ENCODE measurements around the gene SHF.
A peak's percentile ranks its signal among the peaks of the same experiment; 100 is the strongest.

Gene SHF

DNA sequence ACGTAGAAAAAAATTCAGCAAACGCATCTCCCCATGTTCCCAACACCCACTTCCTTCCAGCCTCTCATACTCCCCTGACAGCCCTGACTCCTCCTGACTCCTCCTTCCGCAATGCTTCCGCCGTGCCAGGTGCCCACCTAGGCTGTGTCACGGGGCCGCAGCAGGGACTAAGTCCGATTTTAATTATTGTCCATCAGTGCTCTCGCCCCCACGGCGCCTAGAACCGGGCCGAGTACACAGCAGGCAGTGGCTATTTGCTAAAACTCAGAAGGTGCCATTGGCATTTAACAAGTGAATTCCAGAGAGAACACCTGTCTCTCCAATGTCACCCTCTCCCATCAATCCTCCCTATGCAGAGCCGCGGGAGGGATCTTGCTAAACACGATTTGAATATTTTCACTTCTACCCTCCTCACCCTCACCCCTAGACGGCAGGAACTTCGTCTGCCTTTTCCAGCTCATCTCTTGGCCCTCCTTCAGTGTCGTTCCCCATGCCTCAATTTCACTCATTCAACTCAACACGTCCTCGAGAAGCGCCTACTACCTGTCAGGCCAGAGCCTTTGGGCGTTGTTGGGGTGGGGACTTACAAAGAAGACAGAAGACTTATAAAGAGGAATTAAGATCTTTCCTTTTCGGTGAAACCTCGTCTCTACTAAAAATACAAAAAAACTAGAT, 11.5 kb upstream of the SHF start:
- peak; percentile 37 for DNase-seq (ENCODE audit: low read depth)

- peak; percentile 92 for DNase-seq (ENCODE audit: low read depth)
These were observed 10.8 kb upstream of the SHF start for GRCh38 chr15:45198337-45199135.

- DNase-seq (ENCODE audit: low read depth): no peak
These were observed 9.7 kb upstream of the SHF start for GRCh38 chr15:45197512-45197911.

DNA sequence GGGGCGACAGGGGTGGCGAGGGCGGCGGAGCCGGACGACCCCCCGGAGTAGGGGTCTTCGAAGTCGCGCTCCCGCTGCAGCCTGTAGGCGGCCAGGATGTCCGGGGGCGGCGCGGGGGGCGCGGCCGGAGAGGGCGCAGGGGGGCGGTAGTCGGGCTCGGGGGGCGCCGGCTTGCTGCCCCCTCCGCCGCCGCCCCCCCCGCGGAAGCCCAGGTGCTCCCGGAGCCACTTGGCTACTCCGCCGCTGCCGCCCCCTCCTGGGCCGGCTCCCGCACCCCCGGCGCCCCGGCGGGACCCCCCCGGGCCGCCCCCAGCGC, 230 bp downstream of the SHF start:
- no peak for DNase-seq (ENCODE audit: low read depth)

- no peak for DNase-seq (ENCODE audit: low read depth)
These were observed 792 bp downstream of the SHF start for GRCh38 chr15:45186771-45187577.

- DNase-seq (ENCODE audit: low read depth): no peak
These were observed 1.6 kb downstream of the SHF start for GRCh38 chr15:45185903-45186770.

DNA sequence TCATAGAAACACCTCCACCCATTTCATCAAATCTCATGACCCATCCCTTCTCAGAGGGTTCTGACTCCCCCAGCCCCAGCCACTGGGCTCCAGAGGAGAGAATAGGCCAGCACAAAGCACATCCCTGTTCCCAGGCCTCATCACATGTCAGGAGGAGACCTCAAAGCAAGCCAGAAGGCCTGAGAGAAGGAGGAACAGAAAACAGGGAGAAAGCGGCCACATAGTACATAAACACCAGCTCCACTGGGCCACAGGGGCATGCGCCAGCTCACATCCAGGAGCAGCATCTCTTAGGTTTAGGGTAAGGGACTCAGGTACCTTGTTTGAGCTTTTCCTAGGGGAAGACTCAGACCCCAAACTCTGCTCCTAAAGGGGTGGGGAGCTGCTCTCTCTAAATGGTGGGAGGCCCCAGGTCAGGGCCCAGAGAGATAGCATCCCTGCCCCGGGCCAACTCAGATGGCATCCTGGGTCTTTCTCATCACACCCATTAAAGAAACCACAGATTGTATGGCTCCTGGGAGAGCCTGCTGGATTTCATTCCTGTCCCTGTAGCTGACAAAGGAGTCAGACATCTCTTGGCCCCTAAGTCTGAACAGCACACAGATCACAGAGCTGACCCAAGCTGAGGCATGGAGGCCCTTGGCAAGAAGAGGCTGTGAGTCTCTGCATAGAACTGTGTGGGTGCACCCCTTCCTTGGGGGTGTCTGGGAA, 2.5 kb downstream of the SHF start:
- no peak for DNase-seq (ENCODE audit: low read depth)

DNA sequence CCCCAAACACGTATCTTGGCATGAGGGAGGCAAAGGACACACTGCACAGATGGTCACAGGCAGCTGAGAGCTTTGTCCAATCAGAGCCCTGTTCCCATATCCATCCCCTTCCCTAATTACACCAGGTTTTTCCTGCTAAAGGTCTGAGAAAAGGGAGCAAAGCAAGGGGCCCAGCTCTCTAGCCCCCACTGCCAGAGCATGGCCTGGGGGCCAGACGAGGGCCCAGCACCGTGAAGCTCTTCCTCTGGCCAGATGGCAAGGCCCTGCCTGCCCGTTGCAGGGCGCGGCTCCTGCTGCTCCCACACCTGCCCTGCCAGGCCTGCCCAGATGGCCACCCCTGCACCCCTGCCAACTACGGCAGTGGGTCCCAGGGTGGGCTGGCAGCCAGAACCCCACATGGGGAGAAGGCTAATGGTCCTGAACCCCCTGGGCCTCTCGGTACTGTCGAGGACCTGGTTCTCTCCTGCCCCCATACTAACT, 3.2 kb downstream of the SHF start:
- no peak for DNase-seq (ENCODE audit: low read depth)

GRCh38 chr15:45183511-45183910, 4.3 kb downstream of the SHF start:
- no peak for DNase-seq (ENCODE audit: low read depth)

GRCh38 chr15:45182996-45183395, 4.8 kb downstream of the SHF start:
- DNase-seq (ENCODE audit: low read depth): no peak

DNA sequence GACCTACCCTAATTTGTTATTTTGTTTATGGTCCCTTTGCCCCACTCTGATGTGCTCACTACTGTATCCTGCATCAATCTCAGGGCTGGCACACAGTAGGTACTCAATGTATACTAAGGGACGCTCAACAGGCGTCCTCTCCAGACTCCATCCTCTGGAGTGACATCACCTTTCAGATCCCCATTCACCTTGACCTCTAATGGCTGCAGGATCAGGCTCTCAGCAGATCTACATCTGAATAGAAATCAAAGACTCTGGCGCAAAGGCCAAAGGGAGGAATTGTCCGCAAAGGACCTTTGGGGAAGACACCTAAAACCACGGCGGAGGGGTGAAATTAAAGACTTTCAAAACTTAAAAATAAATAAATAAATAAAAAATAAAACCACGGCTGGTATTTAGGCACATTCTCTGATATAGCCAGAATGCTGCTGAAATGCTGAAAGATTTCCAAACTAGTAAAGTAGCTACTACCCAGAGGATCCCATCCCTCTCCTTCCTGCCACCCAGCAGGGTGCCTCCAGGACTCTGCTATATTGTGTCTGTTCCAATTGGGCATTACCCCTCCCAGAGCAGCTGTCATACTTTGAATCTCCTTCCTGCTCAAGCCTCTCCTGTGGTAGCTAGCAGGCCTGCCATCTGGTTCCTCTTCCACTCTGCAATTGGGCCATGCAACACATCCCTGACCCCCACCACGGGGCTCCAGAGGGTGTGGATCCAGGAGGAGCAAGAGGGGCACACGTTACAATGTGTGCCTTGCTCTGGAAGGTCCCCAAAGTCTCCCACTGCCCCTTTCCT, 6.1 kb downstream of the SHF start:
- no peak for DNase-seq (ENCODE audit: low read depth)

DNA sequence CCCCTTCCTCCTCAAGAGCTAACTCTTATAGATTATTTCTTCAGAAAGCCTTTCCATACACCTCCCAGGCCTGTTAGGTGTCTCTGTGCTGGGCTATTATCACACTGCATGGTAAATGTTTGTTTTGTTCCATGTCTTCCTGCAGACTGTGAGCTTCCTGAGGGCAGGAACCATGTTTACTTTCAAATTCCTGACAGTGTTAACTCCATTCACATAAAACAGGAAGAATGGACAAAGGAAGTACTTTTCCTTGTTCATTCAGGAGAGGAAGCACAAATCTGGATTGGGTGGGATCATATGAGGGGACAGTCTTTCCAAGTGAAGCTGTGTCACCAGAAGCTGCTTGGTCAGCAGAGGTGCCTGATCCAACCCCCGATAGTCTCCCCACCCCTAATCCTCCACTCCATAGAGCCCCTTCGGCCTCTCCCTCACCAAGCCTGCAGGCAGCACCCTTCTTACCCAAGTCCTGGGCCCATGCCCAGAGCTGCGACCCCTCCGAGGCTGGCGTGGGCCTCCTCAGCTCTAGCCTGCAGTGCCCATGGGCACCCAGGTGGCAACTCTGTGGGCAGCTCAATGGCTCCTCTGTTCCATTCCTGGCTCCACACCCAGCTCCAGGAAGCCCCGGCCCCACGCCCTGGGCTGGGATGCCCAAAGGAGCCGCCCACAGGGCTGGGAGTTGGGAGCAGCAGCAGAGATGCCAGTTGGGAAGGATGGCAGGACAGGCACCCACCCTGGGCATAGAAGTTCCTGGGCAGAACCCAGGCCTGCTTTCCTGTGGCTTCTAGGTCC, 6.9 kb downstream of the SHF start:
- no peak for DNase-seq (ENCODE audit: low read depth)

- peak; percentile 37 for DNase-seq (ENCODE audit: low read depth)
These were observed 7.6 kb downstream of the SHF start for GRCh38 chr15:45180201-45180600.

GRCh38 chr15:45179221-45179985, 8.4 kb downstream of the SHF start:
- DNase-seq (ENCODE audit: low read depth): peak; percentile 40

DNA sequence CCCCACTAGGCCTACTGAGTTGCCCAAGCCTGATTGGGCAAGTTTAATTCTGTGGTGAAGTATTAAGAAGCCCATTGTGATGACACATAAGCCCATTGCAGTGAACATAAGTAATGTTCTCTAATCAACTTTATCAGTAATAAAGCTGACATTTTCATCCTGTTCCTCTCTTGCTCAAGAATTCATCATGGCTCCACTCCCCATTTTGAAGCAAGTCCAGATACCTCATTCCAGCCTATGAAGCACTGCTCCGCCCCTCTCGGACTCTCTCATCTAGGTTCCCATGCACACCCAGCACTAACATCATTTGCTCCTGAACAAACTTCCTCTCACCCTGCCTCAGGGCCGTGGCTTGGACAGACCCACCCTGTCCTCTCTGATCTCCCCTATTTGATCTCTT, 10.5 kb downstream of the SHF start:
- DNase-seq (ENCODE audit: low read depth): no peak

DNA sequence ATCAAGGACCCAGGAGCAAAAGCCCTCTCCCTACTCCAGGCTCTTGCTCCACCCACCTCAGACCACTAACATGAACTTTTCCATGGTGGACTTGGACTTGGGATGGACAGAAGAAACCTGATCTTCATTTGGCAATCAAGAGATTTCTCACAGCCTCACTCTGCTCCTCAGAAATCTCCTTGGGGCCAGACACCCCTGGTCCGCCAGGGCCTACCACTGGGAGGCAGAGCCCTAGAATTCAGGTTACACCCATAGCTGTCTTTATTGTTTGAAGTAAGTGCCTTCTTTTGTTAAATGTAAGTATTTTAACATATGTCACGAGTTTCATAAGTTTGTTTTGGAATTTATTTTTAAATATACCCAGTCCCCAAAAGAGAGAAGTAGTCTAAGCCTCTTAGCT, 13.2 kb downstream of the SHF start:
- no peak for DNase-seq (ENCODE audit: low read depth)

- no peak for DNase-seq (ENCODE audit: low read depth)
These were observed 13.7 kb downstream of the SHF start for GRCh38 chr15:45174069-45174468.

- DNase-seq (ENCODE audit: low read depth): no peak
These were observed 15.9 kb downstream of the SHF start for GRCh38 chr15:45171912-45172311.
